Body of pancreas (tissue), 4 donors: ENCODE measurements around the gene CDH15.

Experiments
- POLR2A ChIP-seq, 3 donors: fragments of 450-650 bp; IDR thresholded peaks; one replicate each; pipeline ENCODE4 v1.6.1; 2016; ENCODE audit warnings: antibody characterized with exemption in 3 of 3, mild to moderate bottlenecking in 2 of 3
- TF ChIP-seq, protein P1 (sequence below), 7 experiments: fragments of 450-650 bp in 4 of 7; fragments of 200-600 bp in 3 of 7; sonication (generic) in 3 of 7; IDR thresholded peaks; one replicate each; pipeline ENCODE4 v1.5.1; 2016 to 2019; ENCODE audit warnings: antibody characterized with exemption in 7 of 7

DNA sequence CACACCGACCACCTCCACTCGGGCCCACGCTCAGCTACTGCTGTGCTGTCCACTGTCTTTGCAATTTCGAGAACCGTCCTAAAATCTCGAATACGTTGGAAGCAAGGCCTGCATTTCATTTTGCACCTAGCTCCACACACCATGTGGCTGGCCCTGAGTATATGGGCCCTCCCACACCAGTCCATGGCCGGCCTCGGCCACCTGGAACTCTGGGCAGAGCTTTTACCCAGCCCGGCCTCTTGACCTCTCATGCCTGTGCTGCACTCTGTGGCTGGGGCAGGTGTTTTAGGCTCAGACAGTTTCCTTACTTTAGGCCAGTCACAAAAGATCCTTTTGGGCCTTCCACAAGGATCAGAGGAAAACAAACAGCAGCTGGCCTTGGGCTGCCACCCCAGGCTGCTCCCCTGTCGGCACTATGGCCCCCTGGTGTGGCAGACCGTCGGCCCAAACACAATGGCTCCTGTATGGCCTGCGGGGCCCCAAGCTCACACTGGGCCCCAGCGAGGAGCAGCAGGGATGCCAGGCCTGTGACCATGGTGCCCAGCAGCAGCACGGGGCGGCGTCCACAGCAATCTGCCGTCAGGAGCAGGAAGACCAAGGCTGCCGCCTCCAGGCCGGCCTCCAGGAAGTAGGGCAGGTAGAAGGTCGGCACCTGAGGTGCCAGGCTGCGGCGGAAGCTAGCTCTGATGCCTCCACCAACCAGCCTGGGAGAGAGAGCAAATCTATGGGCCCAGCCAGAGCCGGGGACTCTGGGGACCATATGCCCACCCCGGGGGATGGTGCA is 26.3 kb downstream of the CDH15 start:
- TF ChIP-seq, protein P1, sequence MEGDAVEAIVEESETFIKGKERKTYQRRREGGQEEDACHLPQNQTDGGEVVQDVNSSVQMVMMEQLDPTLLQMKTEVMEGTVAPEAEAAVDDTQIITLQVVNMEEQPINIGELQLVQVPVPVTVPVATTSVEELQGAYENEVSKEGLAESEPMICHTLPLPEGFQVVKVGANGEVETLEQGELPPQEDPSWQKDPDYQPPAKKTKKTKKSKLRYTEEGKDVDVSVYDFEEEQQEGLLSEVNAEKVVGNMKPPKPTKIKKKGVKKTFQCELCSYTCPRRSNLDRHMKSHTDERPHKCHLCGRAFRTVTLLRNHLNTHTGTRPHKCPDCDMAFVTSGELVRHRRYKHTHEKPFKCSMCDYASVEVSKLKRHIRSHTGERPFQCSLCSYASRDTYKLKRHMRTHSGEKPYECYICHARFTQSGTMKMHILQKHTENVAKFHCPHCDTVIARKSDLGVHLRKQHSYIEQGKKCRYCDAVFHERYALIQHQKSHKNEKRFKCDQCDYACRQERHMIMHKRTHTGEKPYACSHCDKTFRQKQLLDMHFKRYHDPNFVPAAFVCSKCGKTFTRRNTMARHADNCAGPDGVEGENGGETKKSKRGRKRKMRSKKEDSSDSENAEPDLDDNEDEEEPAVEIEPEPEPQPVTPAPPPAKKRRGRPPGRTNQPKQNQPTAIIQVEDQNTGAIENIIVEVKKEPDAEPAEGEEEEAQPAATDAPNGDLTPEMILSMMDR (IDR thresholded peaks at IDR 0.05), result no peak
- TF ChIP-seq POLR2A (IDR thresholded peaks at IDR 0.05), result no peak
